Activated CD8-positive, alpha-beta T cell treated with anti-CD3 and anti-CD28 coated beads for 36 hours (primary cell): Measurements from ENCODE around the gene MAPK4. TPM values are rescaled to one million over a fixed set of nuclear protein-coding genes. Genes with fewer than 3 reads are reported as not detected.

Source experiments
- ATAC-seq: fragments of 200-7000 bp; cut with Tn5 transposase; one replicate; pipeline ENCODE4 v1.10.0; 2021; ENCODE audit warnings: mild to moderate bottlenecking, moderate library complexity
- CTCF ChIA-PET: fragments of 350-600 bp; sonication (Branson Sonifier 250); formaldehyde crosslinking; loops from one replicate; lab custom pipeline; 2021; ENCODE audit warnings: antibody characterized with exemption; lab: Charles Lee
- POLR2A ChIA-PET: fragments of 350-600 bp; sonication (Branson Sonifier 250); formaldehyde crosslinking; loops from one replicate; lab custom pipeline; 2021; ENCODE audit warnings: antibody characterized with exemption; lab: Charles Lee
- DNase-seq: peaks from one replicate; pipeline ENCODE4 v3.0.0-alpha.2; 2020
- H3K27ac Mint-ChIP-seq: one replicate; pipeline ENCODE4 v1.8.0; 2021; ENCODE audit warnings: mild to moderate bottlenecking, mixed read lengths
- H3K27me3 Mint-ChIP-seq: one replicate; pipeline ENCODE4 v1.8.0; 2021; ENCODE audit warnings: mixed read lengths
- H3K36me3 Mint-ChIP-seq: one replicate; pipeline ENCODE4 v1.8.0; 2021; ENCODE audit warnings: low read depth, mixed read lengths
- H3K4me1 Mint-ChIP-seq: one replicate; pipeline ENCODE4 v1.8.0; 2021; ENCODE audit warnings: low read depth, mixed read lengths
- H3K4me3 Mint-ChIP-seq: one replicate; pipeline ENCODE4 v1.8.0; 2021; ENCODE audit warnings: mild to moderate bottlenecking, moderate library complexity, mixed read lengths
- H3K9me3 Mint-ChIP-seq: one replicate; pipeline ENCODE4 v1.8.0; 2021; ENCODE audit warnings: mixed read lengths
- CTCF ChIP-seq: fragments of 200-600 bp; IDR thresholded peaks from one replicate; pipeline ENCODE4 v1.8.0; 2022; ENCODE audit warnings: antibody characterized with exemption, mild to moderate bottlenecking
- intact Hi-C: fragments of 100-400 bp; cut with micrococcal nuclease; formaldehyde crosslinking; loops from one replicate; pipeline ENCODE4 v1.10.0; 2022
- total RNA-seq, 2 experiments: library from RNA; stranded (reverse); gene quantifications; one replicate each; pipeline ENCODE4 v1.2.3, GENCODE V29; 2021

Gene MAPK4
- total RNA-seq, 2 experiments from 2014 or later, result not detected

- H3K4me3 Mint-ChIP-seq, result no peak overlapping the region
- CTCF ChIA-PET, result no interaction called here
- no peak for TF ChIP-seq CTCF
- POLR2A ChIA-PET, result no interaction called here
- ATAC-seq, result no peak
- H3K9me3 Mint-ChIP-seq, result peaks cover 1% of the 10 kb centered on the region
- no peak for DNase-seq
- intact Hi-C loops, result no loop called here
- no peaks in the 10 kb centered on the region for H3K27me3 Mint-ChIP-seq
- H3K27ac Mint-ChIP-seq, result no peak overlapping the region
- H3K4me1 Mint-ChIP-seq, result no peaks in the 10 kb centered on the region
- no peaks in the 10 kb centered on the region for H3K36me3 Mint-ChIP-seq
Observed at GRCh38 chr18:50656841-50657470, 97.1 kb downstream of the MAPK4 start.

- H3K27ac Mint-ChIP-seq, result no peak overlapping the region
- TF ChIP-seq CTCF, result no peak
- intact Hi-C loops, result no loop called here
- DNase-seq (no peak), ATAC-seq (no peak)
- H3K4me3 Mint-ChIP-seq, result no peak overlapping the region
- H3K9me3 Mint-ChIP-seq, result peaks cover 7% of the 10 kb centered on the region
- no peaks in the 10 kb centered on the region for H3K27me3 Mint-ChIP-seq
- no peaks in the 10 kb centered on the region for H3K4me1 Mint-ChIP-seq
- POLR2A ChIA-PET, result no interaction called here
- no peaks in the 10 kb centered on the region for H3K36me3 Mint-ChIP-seq
- CTCF ChIA-PET, result interaction anchor here (0.8 kb wide), 1 partner anchor 160 kb away, joined by 3 read pairs; no protein-coding TSS in a partner anchor
Observed at GRCh38 chr18:50658601-50659000, 98.7 kb downstream of the MAPK4 start.

GRCh38 chr18:50659091-50660003 lies 99.5 kb downstream of the MAPK4 start:
- no peak overlapping the region for H3K4me3 Mint-ChIP-seq
- H3K4me1 Mint-ChIP-seq, result no peaks in the 10 kb centered on the region
- no peak for DNase-seq
- no peaks in the 10 kb centered on the region for H3K27me3 Mint-ChIP-seq
- no peak for TF ChIP-seq CTCF
- ChIA-PET CTCF (interaction anchor here (0.8 kb wide), 1 partner anchor 160 kb away, joined by 3 read pairs; no protein-coding TSS in a partner anchor), POLR2A (no interaction called here)
- H3K9me3 Mint-ChIP-seq, result peaks cover 7% of the 10 kb centered on the region
- intact Hi-C loops, result no loop called here
- H3K36me3 Mint-ChIP-seq, result no peaks in the 10 kb centered on the region
- H3K27ac Mint-ChIP-seq, result no peak overlapping the region
- ATAC-seq, result no peak

GRCh38 chr18:50661013-50661412 lies 101.1 kb downstream of the MAPK4 start:
- peaks cover 7% of the 10 kb centered on the region for H3K9me3 Mint-ChIP-seq
- ChIA-PET CTCF (no interaction called here), POLR2A (no interaction called here)
- DNase-seq (no peak), ATAC-seq (no peak)
- H3K27ac Mint-ChIP-seq, result no peak overlapping the region
- no peak overlapping the region for H3K4me3 Mint-ChIP-seq
- no peak for TF ChIP-seq CTCF
- H3K27me3 Mint-ChIP-seq, result no peaks in the 10 kb centered on the region
- no peaks in the 10 kb centered on the region for H3K4me1 Mint-ChIP-seq
- intact Hi-C loops, result no loop called here
- H3K36me3 Mint-ChIP-seq, result no peaks in the 10 kb centered on the region

- Mint-ChIP-seq H3K27me3 (peaks cover 2% of the 10 kb centered on the region), H3K9me3 (peaks cover 7% of the 10 kb centered on the region), H3K27ac (no peak overlapping the region), H3K36me3 (no peaks in the 10 kb centered on the region), H3K4me3 (no peak overlapping the region), H3K4me1 (no peaks in the 10 kb centered on the region)
- ATAC-seq (no peak), DNase-seq (no peak)
- intact Hi-C loops, result no loop called here
- ChIA-PET POLR2A (no interaction called here), CTCF (interaction anchor here (0.9 to 1.8 kb wide), 3 partner anchors 10 to 748 kb away, joined by 3 to 4 read pairs (median 3); no protein-coding TSS in a partner anchor)
- TF ChIP-seq CTCF, result peak; percentile 55
Observed at GRCh38 chr18:50662177-50662576, 102.3 kb downstream of the MAPK4 start.
